SK-N-SH (cell line): ENCODE measurements around the gene PSMD13. TPM values are rescaled to one million over a fixed set of nuclear protein-coding genes. Genes with fewer than 3 reads are reported as not detected.

Experiments
- CTCF ChIA-PET: fragments of 300-600, 350-600 bp; formaldehyde crosslinking; extraction: SDS; loops from one replicate; lab custom pipeline; 2021; lab: Yijun Ruan, JAX
- POLR2A ChIA-PET: fragments of 350-600 bp; sonication (Branson Sonifier 250); formaldehyde crosslinking; extraction: SDS; loops from one replicate; lab custom pipeline; 2020; ENCODE audit warnings: antibody characterized with exemption, inconsistent platforms; lab: Yijun Ruan, JAX
- DNase-seq: peaks from one replicate; pipeline ENCODE4 v3.0.0; 2012
- H2AFZ ChIP-seq: fragments of 200-600 bp; sonication (generic); 2 replicates; pipeline ENCODE4 v1.8.1; 2016; ENCODE audit warnings: antibody characterized with exemption, mild to moderate bottlenecking, low read depth
- H3F3A ChIP-seq: fragments of 200-600 bp; sonication (generic); replicated peaks from 2 replicates; pipeline ENCODE3; 2016; ENCODE audit warnings: antibody characterized with exemption, mild to moderate bottlenecking; ENCODE audit not compliant: insufficient read depth
- H3K27ac ChIP-seq, 2 experiments: fragments of 200-500 bp in 1 of 2; fragments of 200-600 bp in 1 of 2; sonication (Bioruptor generic) in 1 of 2; sonication (generic), shearing (Covaris generic) in 1 of 2; 2 replicates each; pipeline versions ENCODE4 v1.5.1 to v1.6.1; 2014 to 2016; ENCODE audit warnings: low read depth in 2 of 2, inconsistent platforms in 1 of 2, low read length in 1 of 2, mild to moderate bottlenecking in 1 of 2, mixed read lengths in 1 of 2
- H3K27me3 ChIP-seq: fragments of 200-600 bp; sonication (generic), shearing (Covaris generic); 2 replicates; pipeline ENCODE4 v1.6.1; 2016; ENCODE audit warnings: mixed run types; ENCODE audit not compliant: insufficient read depth
- H3K36me3 ChIP-seq, 2 experiments: fragments of 200-500 bp in 1 of 2; fragments of 200-600 bp in 1 of 2; sonication (Bioruptor generic) in 1 of 2; sonication (generic) in 1 of 2; replicated peaks in 1 of 2; 2 replicates each; pipeline versions ENCODE3 to v1.5.1; 2014 to 2016; ENCODE audit warnings: low read length in 1 of 2, mild to moderate bottlenecking in 1 of 2; ENCODE audit not compliant: insufficient read depth in 2 of 2, control insufficient read depth in 1 of 2
- H3K4me1 ChIP-seq, 2 experiments: fragments of 200-500 bp in 1 of 2; fragments of 200-600 bp in 1 of 2; sonication (Bioruptor generic) in 1 of 2; sonication (generic), shearing (Covaris generic) in 1 of 2; 2 replicates each; pipeline versions ENCODE4 v1.5.1 to v1.6.1; 2014 to 2016; ENCODE audit warnings: low read depth in 1 of 2, low read length in 1 of 2, mixed run types in 1 of 2; ENCODE audit not compliant: insufficient read depth in 2 of 2, control insufficient read depth in 1 of 2
- H3K4me2 ChIP-seq: fragments of 200-600 bp; sonication (generic), shearing (Covaris generic); 2 replicates; pipeline ENCODE4 v1.6.1; 2017; ENCODE audit warnings: mixed run types
- H3K4me3 ChIP-seq, 2 experiments: fragments of 200-500 bp in 1 of 2; fragments of 200-600 bp in 1 of 2; sonication (Bioruptor generic) in 1 of 2; sonication (generic), shearing (Covaris generic) in 1 of 2; 2 replicates each; pipeline versions ENCODE4 v1.5.1 to v1.8.1; 2014 to 2016; ENCODE audit warnings: low read depth in 2 of 2, inconsistent platforms in 1 of 2, low read length in 1 of 2, mild to moderate bottlenecking in 1 of 2, mixed read lengths in 1 of 2, moderate library complexity in 1 of 2
- H3K79me2 ChIP-seq: fragments of 200-600 bp; sonication (generic); 2 replicates; pipeline ENCODE4 v1.8.1; 2017; ENCODE audit warnings: mild to moderate bottlenecking; ENCODE audit not compliant: insufficient read depth
- H3K9ac ChIP-seq: fragments of 200-600 bp; sonication (generic); 2 replicates; pipeline ENCODE4 v1.6.1; 2017; ENCODE audit warnings: mixed run types
- H3K9me2 ChIP-seq: fragments of 200-600 bp; sonication (generic); 2 replicates; pipeline ENCODE4 v1.6.1; 2017; ENCODE audit warnings: mixed run types
- H3K9me3 ChIP-seq: fragments of 200-600 bp; sonication (generic); 2 replicates; pipeline ENCODE4 v1.6.1; 2017; ENCODE audit warnings: mixed run types, mild to moderate bottlenecking, moderate library complexity
- H4K20me1 ChIP-seq: fragments of 200-600 bp; sonication (generic); 2 replicates; pipeline ENCODE4 v1.6.1; 2017; ENCODE audit warnings: mild to moderate bottlenecking, mixed run types; ENCODE audit not compliant: insufficient read depth
- CHD2 ChIP-seq: fragments of 150-350 bp; IDR thresholded peaks from 2 replicates; pipeline ENCODE4 v1.6.1; 2018; ENCODE audit warnings: low read length; ENCODE audit not compliant: partially characterized antibody
- CTCF ChIP-seq: fragments of 200-600 bp; sonication (generic); IDR thresholded peaks from 2 replicates; pipeline ENCODE4 v1.6.1; 2017; ENCODE audit warnings: antibody characterized with exemption, mild to moderate bottlenecking, moderate library complexity
- EP300 ChIP-seq, 2 experiments: IDR thresholded peaks; 2 replicates each; pipeline versions ENCODE4 v1.4.0 to v1.6.1; 2012; ENCODE audit warnings: borderline replicate concordance in 1 of 2, low read depth in 1 of 2, low read length in 1 of 2
- EZH2phosphoT487 ChIP-seq: fragments of 200-600 bp; sonication (generic); IDR thresholded peaks from 2 replicates; pipeline ENCODE4 v1.6.1; 2017; ENCODE audit warnings: low read depth, mixed run types, mild to moderate bottlenecking, antibody characterized with exemption, moderate library complexity, borderline replicate concordance
- FOSL2 ChIP-seq: IDR thresholded peaks from 2 replicates; pipeline ENCODE4 v1.4.0; 2012; ENCODE audit warnings: low read depth, mild to moderate bottlenecking, moderate library complexity, borderline replicate concordance
- FOXJ3 ChIP-seq: sonication (generic); formaldehyde crosslinking; IDR thresholded peaks from 2 replicates; pipeline ENCODE4 v1.5.1; 2020; ENCODE audit warnings: mild to moderate bottlenecking, missing genetic modification reagents
- FOXM1 ChIP-seq: IDR thresholded peaks from 2 replicates; pipeline ENCODE4 v1.4.0; 2012; ENCODE audit warnings: low read depth, mild to moderate bottlenecking
- GATA2 ChIP-seq: sonication (generic); formaldehyde crosslinking; IDR thresholded peaks from 2 replicates; pipeline ENCODE4 v1.5.0; 2020; ENCODE audit warnings: mild to moderate bottlenecking, missing genetic modification reagents
- IRF3 ChIP-seq: fragments of 150-350 bp; IDR thresholded peaks from 2 replicates; pipeline ENCODE4 v1.6.1; 2016; ENCODE audit warnings: mild to moderate bottlenecking, low read depth, low read length
- MXI1 ChIP-seq: IDR thresholded peaks from 2 replicates; pipeline ENCODE4 v1.6.1; 2012; ENCODE audit warnings: mild to moderate bottlenecking, low read depth, low read length, improper control_type of control experiment
- NFIC ChIP-seq: IDR thresholded peaks from 2 replicates; pipeline ENCODE4 v1.4.0; 2012; ENCODE audit warnings: borderline replicate concordance
- NRF1 ChIP-seq: IDR thresholded peaks from 2 replicates; pipeline ENCODE4 v1.6.1; 2012; ENCODE audit warnings: low read depth, mild to moderate bottlenecking, low read length
- POLR2AphosphoS5 ChIP-seq: IDR thresholded peaks from 2 replicates; pipeline ENCODE4 v1.6.1; 2012; ENCODE audit warnings: low read depth, low read length
- RAD21 ChIP-seq: IDR thresholded peaks from 2 replicates; pipeline ENCODE4 v1.6.1; 2012; ENCODE audit warnings: mild to moderate bottlenecking, low read length
- RCOR1 ChIP-seq: fragments of 150-350 bp; IDR thresholded peaks from 2 replicates; pipeline ENCODE4 v1.6.1; 2017; ENCODE audit warnings: antibody characterized with exemption, low read length
- RFX5 ChIP-seq: IDR thresholded peaks from 2 replicates; pipeline ENCODE4 v1.6.1; 2012; ENCODE audit warnings: mild to moderate bottlenecking, improper control_type of control experiment, low read length
- SIN3A ChIP-seq: IDR thresholded peaks from 2 replicates; pipeline ENCODE4 v1.6.1; 2012; ENCODE audit warnings: low read depth, mild to moderate bottlenecking, low read length, moderate library complexity, borderline replicate concordance
- TAF1 ChIP-seq: IDR thresholded peaks from 2 replicates; pipeline ENCODE4 v1.6.1; 2012; ENCODE audit warnings: low read depth, mild to moderate bottlenecking, low read length, moderate library complexity, borderline replicate concordance
- TCF12 ChIP-seq: IDR thresholded peaks from 2 replicates; pipeline ENCODE4 v1.4.0; 2012
- TEAD4 ChIP-seq: IDR thresholded peaks from 2 replicates; pipeline ENCODE4 v1.4.0; 2012; ENCODE audit warnings: mild to moderate bottlenecking, borderline replicate concordance; ENCODE audit not compliant: insufficient read depth
- USF2 ChIP-seq: fragments of 150-350 bp; IDR thresholded peaks from 2 replicates; pipeline ENCODE4 v1.6.1; 2017; ENCODE audit warnings: antibody characterized with exemption, low read length, low read depth, borderline replicate concordance
- YY1 ChIP-seq: IDR thresholded peaks from 2 replicates; pipeline ENCODE4 v1.4.0; 2012; ENCODE audit warnings: low read depth, mild to moderate bottlenecking
- WGBS: methylation state at CpG from one replicate; pipeline ENCODE4 v1.1.6; 2017; ENCODE audit warnings: low lambda C conversion rate; 5-methylcytosine and 5-hydroxymethylcytosine counted together
- polyA plus RNA-seq, 3 experiments: library from polyadenylated mRNA; depleted of rRNA; stranded (reverse); fragments of >200 nt; gene quantifications; 2 replicates each; pipeline ENCODE4 v1.2.3, GENCODE V29; 2012
- TF ChIP-seq, protein P1 (sequence below): IDR thresholded peaks from 2 replicates; pipeline ENCODE4 v1.4.0; 2012; ENCODE audit warnings: low read depth

Gene PSMD13
- polyA plus RNA-seq, 1 of the 3 experiments (the other 2 are of a cell fraction): 196 TPM

- no peak overlapping the region for H3K27ac ChIP-seq
- no peak for DNase-seq
- no peaks in the 10 kb centered on the region for H4K20me1 ChIP-seq
- H3K9me3 ChIP-seq: no peaks in the 10 kb centered on the region
- H2AFZ ChIP-seq: no peak overlapping the region
- H3K9me2 ChIP-seq: no peaks in the 10 kb centered on the region
- H3K36me3 ChIP-seq: no peaks in the 10 kb centered on the region
- POLR2A ChIA-PET: no interaction called here
- peaks cover 8% of the 10 kb centered on the region for H3F3A ChIP-seq
- CTCF ChIA-PET: interaction anchor here (1.0 to 1.8 kb wide), 2 partner anchors 11 to 23 kb away, joined by 3 to 12 read pairs; no protein-coding TSS in a partner anchor
- H3K4me3 ChIP-seq: no peak overlapping the region
- H3K4me2 ChIP-seq: no peak overlapping the region
- H3K79me2 ChIP-seq: no peaks in the 10 kb centered on the region
- H3K27me3 ChIP-seq: no peaks in the 10 kb centered on the region
- WGBS: 24% methylated on average over 4 of the region's 4 CpGs
- no peaks in the 10 kb centered on the region for H3K4me1 ChIP-seq
- H3K9ac ChIP-seq: no peak overlapping the region
- no peak for TF ChIP-seq EZH2phosphoT487
- TF ChIP-seq IRF3: no peak
- no peak for TF ChIP-seq TEAD4
- no peak for TF ChIP-seq FOXJ3 (CRISPR knock-in tag)
- TF ChIP-seq TAF1: no peak
- TF ChIP-seq FOSL2: no peak
- TF ChIP-seq TCF12: no peak
- no peak for TF ChIP-seq EP300 (IDR thresholded peaks at IDR 0.05; ENCODE audit: borderline replicate concordance in 1 of 2, low read depth in 1 of 2, low read length in 1 of 2)
- TF ChIP-seq FOXM1: no peak
- no peak for TF ChIP-seq CHD2
- TF ChIP-seq RAD21: no peak
- TF ChIP-seq NFIC: no peak
- TF ChIP-seq, all 33 proteins: peak for 0
Observed at GRCh38 chr11:261624-262023, 24.8 kb downstream of the PSMD13 start.

DNA sequence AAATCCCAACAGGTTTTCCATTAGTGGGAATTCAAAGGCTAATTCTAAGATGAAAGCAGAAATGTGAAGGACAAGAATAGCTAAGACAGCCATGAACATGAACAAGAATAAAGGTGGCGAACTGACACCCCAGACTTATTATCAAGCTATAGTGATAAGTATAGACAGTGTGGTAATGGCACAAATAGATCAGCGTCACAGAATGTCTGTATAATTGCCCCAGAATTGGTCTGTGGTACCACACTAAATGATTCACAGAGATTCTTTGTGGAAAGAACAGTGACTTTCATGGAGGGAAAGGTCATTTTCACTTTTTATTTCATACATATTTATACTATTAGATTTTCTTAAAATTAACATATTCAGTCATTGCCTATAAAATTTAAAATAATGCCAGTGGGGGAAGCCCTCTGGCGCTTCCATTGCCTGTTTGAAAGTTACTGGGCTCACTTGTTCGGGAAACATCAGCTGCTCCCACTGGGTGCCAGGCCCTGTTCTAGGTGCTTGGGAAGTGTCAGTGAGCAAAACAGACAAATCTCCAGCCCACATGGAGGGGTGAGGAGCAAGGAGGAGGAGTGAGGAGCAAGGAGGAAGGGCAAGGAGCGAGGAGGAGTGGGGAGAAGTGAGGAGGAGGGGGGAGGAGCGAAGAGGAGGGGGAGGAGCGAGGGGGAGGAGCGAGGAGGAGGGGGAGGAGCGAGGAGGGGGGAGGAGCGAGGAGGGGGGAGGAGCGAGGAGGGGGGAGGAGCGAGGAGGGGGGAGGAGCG lies 30.1 kb downstream of the PSMD13 start:
- H3F3A ChIP-seq: peaks cover 12% of the 10 kb centered on the region
- no peaks in the 10 kb centered on the region for H3K36me3 ChIP-seq
- WGBS: 38% methylated on average over 11 of the region's 13 CpGs
- no peak overlapping the region for H3K27ac ChIP-seq
- H3K9ac ChIP-seq: no peak overlapping the region
- CTCF ChIA-PET: interaction anchor here (1.3 to 2.4 kb wide), 3 partner anchors 10 to 18 kb away, joined by 3 to 19 read pairs (median 6); no protein-coding TSS in a partner anchor
- peaks cover 0 to 6% of the 10 kb centered on the region in 2 experiments; a peak in 1 of 4 replicates for H3K4me1 ChIP-seq
- POLR2A ChIA-PET: no interaction called here
- no peak overlapping the region for H2AFZ ChIP-seq
- no peak overlapping the region for H3K4me3 ChIP-seq
- H3K9me3 ChIP-seq: no peaks in the 10 kb centered on the region
- H3K79me2 ChIP-seq: no peaks in the 10 kb centered on the region
- H4K20me1 ChIP-seq: no peaks in the 10 kb centered on the region
- H3K9me2 ChIP-seq: no peaks in the 10 kb centered on the region
- no peaks in the 10 kb centered on the region for H3K27me3 ChIP-seq
- DNase-seq: no peak
- no peak overlapping the region for H3K4me2 ChIP-seq
- TF ChIP-seq YY1 (no peak), RFX5 (no peak), EZH2phosphoT487 (no peak), CTCF (no peak), TCF12 (no peak), RCOR1 (no peak), EP300 (IDR thresholded peaks at IDR 0.05; ENCODE audit: borderline replicate concordance in 1 of 2, low read depth in 1 of 2, low read length in 1 of 2) (no peak), GATA2 (CRISPR knock-in tag) (no peak), SIN3A (no peak), POLR2AphosphoS5 (no peak), MXI1 (no peak), USF2 (no peak), RAD21 (no peak), NRF1 (no peak), FOXM1 (no peak)
- TF ChIP-seq, protein P1, sequence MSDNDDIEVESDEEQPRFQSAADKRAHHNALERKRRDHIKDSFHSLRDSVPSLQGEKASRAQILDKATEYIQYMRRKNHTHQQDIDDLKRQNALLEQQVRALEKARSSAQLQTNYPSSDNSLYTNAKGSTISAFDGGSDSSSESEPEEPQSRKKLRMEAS: no peak
